HG03066 (cell line): ENCODE measurements around the gene NKD2.

Experiments
- ATAC-seq: cut with Tn5 transposase; IDR thresholded peaks from one replicate; pipeline ENCODE4 v1.9.1; 2021; ENCODE audit warnings: low read depth; ENCODE audit not compliant: unreplicated experiment

NKD2 gene

GRCh38 chr5:1038417-1039209, 30.0 kb downstream of the NKD2 start:
- ATAC-seq: no peak

GRCh38 chr5:1039210-1039548, 30.6 kb downstream of the NKD2 start:
- ATAC-seq: no peak

GRCh38 chr5:1039706-1040260, 31.2 kb downstream of the NKD2 start:
- ATAC-seq: no peak

GRCh38 chr5:1040571-1040970, 32.0 kb downstream of the NKD2 start:
- no peak for ATAC-seq

GRCh38 chr5:1041225-1042143, 32.9 kb downstream of the NKD2 start:
- no peak for ATAC-seq

- no peak for ATAC-seq
Measured at GRCh38 chr5:1042626-1043025, 34.0 kb downstream of the NKD2 start.

GRCh38 chr5:1043327-1043726, 34.7 kb downstream of the NKD2 start:
- ATAC-seq: no peak

- ATAC-seq: no peak
Measured at GRCh38 chr5:1044117-1044516, 35.5 kb downstream of the NKD2 start.

- ATAC-seq: no peak
Measured at GRCh38 chr5:1045960-1046560, 37.5 kb downstream of the NKD2 start.

- ATAC-seq: no peak
Measured at GRCh38 chr5:1047332-1047965, 38.8 kb downstream of the NKD2 start.

- no peak for ATAC-seq
Measured at GRCh38 chr5:1048162-1048721, 39.6 kb downstream of the NKD2 start.

GRCh38 chr5:1048861-1049838, 40.5 kb downstream of the NKD2 start:
- ATAC-seq: no peak

- no peak for ATAC-seq
Measured at GRCh38 chr5:1050423-1051365, 42.1 kb downstream of the NKD2 start.

- no peak for ATAC-seq
Measured at GRCh38 chr5:1051366-1051720, 42.7 kb downstream of the NKD2 start.

- no peak for ATAC-seq
Measured at GRCh38 chr5:1052076-1052475, 43.5 kb downstream of the NKD2 start.

GRCh38 chr5:1052641-1053390, 44.2 kb downstream of the NKD2 start:
- no peak for ATAC-seq

GRCh38 chr5:1053391-1054017, 44.9 kb downstream of the NKD2 start:
- ATAC-seq: no peak
